ENCODE data around the gene SORL1-AS1.

Gene SORL1-AS1

GRCh38 chr11:121456151-121456550 lies 3.4 kb upstream of the SORL1-AS1 start:
- H3K4me2 ChIP-seq (ENCODE audit: insufficient read depth, low read length) = no peak overlapping the region
- H4K20me1 ChIP-seq (replicated peaks; ENCODE audit: control insufficient read depth, extremely low read depth, insufficient read depth, low read length) = no peaks in the 10 kb centered on the region
- no peak for DNase-seq (ENCODE audit: low read depth, low spot score)
- ChIA-PET POLR2A (interaction anchor here (0.7 kb wide), 1 partner anchor 23 kb away, joined by 5 read pairs; no protein-coding TSS in a partner anchor), CTCF (interaction anchor here (0.5 kb wide), 1 partner anchor 740 kb away, joined by 3 read pairs; no protein-coding TSS in a partner anchor)
- H3K4me3 ChIP-seq (replicated peaks in 1 of 3; ENCODE audit: insufficient read depth in 1 of 3, low read depth in 1 of 3, low read length in 3 of 3) = no peak overlapping the region
- TF ChIP-seq MAX (IDR thresholded peaks at IDR 0.05; ENCODE audit: insufficient read depth, insufficient read length) (no peak), POLR2A (IDR thresholded peaks at IDR 0.05; ENCODE audit: low read depth, low read length) (no peak), FOS (IDR thresholded peaks at IDR 0.05; ENCODE audit: borderline replicate concordance, insufficient read depth, low read length) (no peak), EZH2 (IDR thresholded peaks at IDR 0.05; ENCODE audit: borderline replicate concordance, low read depth, low read length, severe bottlenecking) (no peak), JUN (IDR thresholded peaks at IDR 0.05; ENCODE audit: borderline replicate concordance, insufficient read depth, insufficient read length, low read depth) (no peak), MYC (IDR thresholded peaks at IDR 0.05; ENCODE audit: low read depth, low read length) (no peak), POLR2AphosphoS5 (IDR thresholded peaks at IDR 0.05; ENCODE audit: insufficient read depth, low read depth, low read length) (no peak)
- no peak overlapping the region for H3K27ac ChIP-seq (ENCODE audit: insufficient read depth, low read depth, low read length)
- no peak overlapping the region for H2AFZ ChIP-seq (ENCODE audit: low read depth, low read length)
- no peak overlapping the region for H3K9ac ChIP-seq (replicated peaks; ENCODE audit: extremely low read depth, insufficient read depth, low read length)
- no peaks in the 10 kb centered on the region for H3K9me3 ChIP-seq (replicated peaks; ENCODE audit: control insufficient read depth, insufficient read depth, low read length)
- no peaks in the 10 kb centered on the region for H3K36me3 ChIP-seq (ENCODE audit: control insufficient read depth in 2 of 2, extremely low read depth in 1 of 2, insufficient read depth in 2 of 2, low read length in 2 of 2)
- BruUV-seq (replicated peaks) = no TSS peak
- intact Hi-C loops (cut with micrococcal nuclease) = no loop called here
- no peak for FAIRE-seq
- H3K4me1 ChIP-seq (ENCODE audit: control insufficient read depth, extremely low read depth, insufficient read depth, low read length) = no peaks in the 10 kb centered on the region
- H3K27me3 ChIP-seq (ENCODE audit: control insufficient read depth in 2 of 2, insufficient read depth in 2 of 2, low read length in 2 of 2) = peaks cover 31 to 32% of the 10 kb centered on the region in 2 experiments
- no peaks in the 10 kb centered on the region for H3K79me2 ChIP-seq (ENCODE audit: control insufficient read depth, insufficient read depth, low read length)
- no peaks in the 10 kb centered on the region for H3K9me1 ChIP-seq (replicated peaks; ENCODE audit: control insufficient read depth, extremely low read depth, insufficient read depth, low read length)
- dilution Hi-C loops (cut with MboI; ENCODE audit: extremely low pct_ligation_motif_present, low sequenced_read_pairs) = no loop called here

DNA sequence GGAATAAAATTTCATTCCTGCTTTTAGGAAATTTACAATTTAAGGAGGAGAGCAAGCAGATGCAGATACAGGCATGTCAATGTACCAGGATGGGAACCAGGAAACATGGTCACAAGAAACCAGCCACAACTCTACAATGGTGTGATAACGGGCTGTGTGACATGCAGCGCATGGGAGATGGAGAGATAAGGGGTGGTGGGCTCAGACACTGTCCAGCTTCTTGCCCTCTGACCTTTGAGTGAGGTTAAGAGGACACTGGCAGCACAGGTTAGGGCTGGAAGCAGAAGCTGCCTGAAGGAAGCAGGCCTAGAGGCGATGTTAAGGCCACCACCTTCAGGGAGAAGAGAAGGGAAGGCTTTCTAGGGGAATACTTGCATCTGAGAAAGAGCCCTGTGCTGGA lies 2.3 kb upstream of the SORL1-AS1 start:
- DNase-seq (ENCODE audit: low read depth, low spot score) = no peak
- Histone ChIP-seq H3K4me2 (ENCODE audit: insufficient read depth, low read length) (no peak overlapping the region), H3K36me3 (ENCODE audit: control insufficient read depth in 2 of 2, extremely low read depth in 1 of 2, insufficient read depth in 2 of 2, low read length in 2 of 2) (no peaks in the 10 kb centered on the region), H3K27ac (ENCODE audit: insufficient read depth, low read depth, low read length) (no peak overlapping the region), H3K79me2 (ENCODE audit: control insufficient read depth, insufficient read depth, low read length) (no peaks in the 10 kb centered on the region), H2AFZ (ENCODE audit: low read depth, low read length) (no peak overlapping the region), H3K9me3 (replicated peaks; ENCODE audit: control insufficient read depth, insufficient read depth, low read length) (no peaks in the 10 kb centered on the region), H3K9me1 (replicated peaks; ENCODE audit: control insufficient read depth, extremely low read depth, insufficient read depth, low read length) (no peaks in the 10 kb centered on the region), H3K4me1 (ENCODE audit: control insufficient read depth, extremely low read depth, insufficient read depth, low read length) (no peaks in the 10 kb centered on the region), H3K4me3 (replicated peaks in 1 of 3; ENCODE audit: insufficient read depth in 1 of 3, low read depth in 1 of 3, low read length in 3 of 3) (no peak overlapping the region), H3K27me3 (ENCODE audit: control insufficient read depth in 2 of 2, insufficient read depth in 2 of 2, low read length in 2 of 2) (peaks cover 39 to 40% of the 10 kb centered on the region in 2 experiments), H3K9ac (replicated peaks; ENCODE audit: extremely low read depth, insufficient read depth, low read length) (no peak overlapping the region), H4K20me1 (replicated peaks; ENCODE audit: control insufficient read depth, extremely low read depth, insufficient read depth, low read length) (no peaks in the 10 kb centered on the region)
- BruUV-seq (replicated peaks) = no TSS peak
- no peak for TF ChIP-seq CTCF (IDR thresholded peaks at IDR 0.05; ENCODE audit: extremely low read depth in 1 of 2, insufficient read depth in 1 of 2, low read depth in 1 of 2, low read length in 2 of 2)
- TF ChIP-seq POLR2A (IDR thresholded peaks at IDR 0.05; ENCODE audit: low read depth, low read length) = no peak
- TF ChIP-seq EZH2 (IDR thresholded peaks at IDR 0.05; ENCODE audit: borderline replicate concordance, low read depth, low read length, severe bottlenecking) = no peak
- no peak for TF ChIP-seq POLR2AphosphoS5 (IDR thresholded peaks at IDR 0.05; ENCODE audit: insufficient read depth, low read depth, low read length)
- TF ChIP-seq JUN (IDR thresholded peaks at IDR 0.05; ENCODE audit: borderline replicate concordance, insufficient read depth, insufficient read length, low read depth) = no peak
- TF ChIP-seq GATA2 (IDR thresholded peaks at IDR 0.05; ENCODE audit: insufficient read depth, insufficient read length, low read depth, low read length) = no peak
- TF ChIP-seq MYC (IDR thresholded peaks at IDR 0.05; ENCODE audit: low read depth, low read length) = no peak
- TF ChIP-seq FOS (IDR thresholded peaks at IDR 0.05; ENCODE audit: borderline replicate concordance, insufficient read depth, low read length) = no peak
- TF ChIP-seq MAX (IDR thresholded peaks at IDR 0.05; ENCODE audit: insufficient read depth, insufficient read length) = no peak
- FAIRE-seq = no peak
- intact Hi-C loops (cut with micrococcal nuclease) (no loop called here), dilution Hi-C loops (cut with MboI; ENCODE audit: extremely low pct_ligation_motif_present, low sequenced_read_pairs) (no loop called here)
- ChIA-PET CTCF (no interaction called here), POLR2A (no interaction called here)
